ENCODE results near the gene KRAS. TPM values are rescaled to one million over a fixed set of nuclear protein-coding genes. Genes with fewer than 3 reads are reported as not detected.
A peak's percentile ranks its signal among the peaks of the same experiment; 100 is the strongest.

KRAS gene
- total RNA-seq, 1 experiment from 2014 or later: 10.2 TPM

- peak; percentile 98 for DNase-seq (ENCODE audit: low spot score)
These were observed 55.4 kb downstream of the KRAS start, which contains the start of the genes DNAI7 and ETFRF1 for GRCh38 chr12:25195056-25195971. TSS of gene DNAI7 (minus strand) at chr12:25195160. CDS start at chr12:25195078, 82 bp downstream. TSS of gene ETFRF1 (plus strand) at chr12:25195237. CDS start at chr12:25203957, 8,720 bp downstream.

- no peak for DNase-seq (ENCODE audit: low spot score)
These were observed 56.0 kb downstream of the KRAS start for GRCh38 chr12:25194722-25195055.

- no peak for DNase-seq (ENCODE audit: low spot score)
These were observed 56.5 kb downstream of the KRAS start for GRCh38 chr12:25194214-25194613.

DNA sequence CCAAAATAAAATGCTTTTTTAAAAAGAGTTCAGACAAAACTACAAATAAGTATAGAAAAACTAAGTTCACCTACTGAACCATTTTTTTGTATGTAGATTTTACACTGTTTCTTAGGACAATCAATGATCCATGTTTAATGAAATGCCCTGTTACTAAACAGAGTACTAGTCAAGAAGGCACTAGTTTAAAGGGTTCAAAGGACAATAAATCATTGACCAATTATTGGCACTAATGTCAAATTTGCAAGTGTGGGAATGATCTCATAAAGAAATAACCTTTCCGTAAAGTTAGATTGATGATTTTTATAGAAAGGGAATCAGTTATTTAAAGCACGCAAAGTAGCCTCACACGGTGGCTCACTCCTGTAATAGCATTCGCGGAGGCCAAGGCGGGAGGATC is 59.9 kb downstream of the KRAS start:
- no peak for DNase-seq (ENCODE audit: low spot score)

DNA sequence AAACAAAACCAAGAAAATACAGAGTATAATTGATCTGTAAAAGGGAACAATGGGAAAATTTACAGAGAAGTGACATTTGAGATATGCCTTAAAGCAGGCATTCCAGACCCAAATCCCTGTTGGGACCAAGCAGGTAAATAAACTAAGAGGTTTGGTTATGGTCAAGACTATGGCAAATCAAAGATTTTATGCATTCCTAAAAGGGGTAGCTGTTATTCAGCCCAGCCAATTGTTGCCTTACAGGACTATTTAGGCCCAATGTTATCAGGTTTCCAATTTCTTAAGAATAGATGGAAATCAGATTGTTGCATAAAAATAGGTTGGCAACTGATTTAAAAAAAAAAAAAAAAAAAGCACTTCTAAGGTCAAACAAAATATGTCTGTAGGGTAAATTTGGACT is 61.1 kb downstream of the KRAS start:
- DNase-seq (ENCODE audit: low spot score): no peak

GRCh38 chr12:25187781-25188180 is 62.9 kb downstream of the KRAS start:
- DNase-seq (ENCODE audit: low spot score): no peak

DNA sequence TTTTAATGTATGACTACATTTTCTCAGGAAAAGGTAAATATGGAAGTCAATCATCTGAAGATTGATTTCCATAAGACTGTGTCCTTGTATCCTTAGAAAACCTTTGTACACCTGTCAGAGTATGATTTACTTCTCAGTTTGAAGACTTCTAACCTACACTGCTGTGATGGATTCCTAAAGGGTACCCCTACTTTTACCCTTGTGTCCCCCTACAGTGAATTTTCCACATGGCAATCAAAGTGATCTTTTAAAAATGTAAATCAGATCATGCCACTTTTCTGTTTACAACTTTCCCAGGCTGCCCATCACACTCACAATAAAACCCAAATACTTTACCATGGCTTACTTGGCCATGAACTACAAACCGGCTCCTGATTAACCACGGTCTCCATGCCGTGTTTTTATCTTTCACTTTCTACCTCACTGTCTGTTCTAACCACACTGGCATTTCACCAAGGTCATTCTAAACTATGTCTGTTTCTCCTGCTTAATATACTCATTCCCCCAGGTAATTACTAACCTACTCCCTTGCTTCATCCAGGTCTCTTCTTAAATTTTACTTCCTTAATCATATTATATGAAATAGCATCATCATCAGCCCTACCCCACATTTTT is 63.8 kb downstream of the KRAS start:
- no peak for DNase-seq (ENCODE audit: low spot score)

- DNase-seq (ENCODE audit: low spot score): no peak
These were observed 64.5 kb downstream of the KRAS start for GRCh38 chr12:25186038-25186787.

DNA sequence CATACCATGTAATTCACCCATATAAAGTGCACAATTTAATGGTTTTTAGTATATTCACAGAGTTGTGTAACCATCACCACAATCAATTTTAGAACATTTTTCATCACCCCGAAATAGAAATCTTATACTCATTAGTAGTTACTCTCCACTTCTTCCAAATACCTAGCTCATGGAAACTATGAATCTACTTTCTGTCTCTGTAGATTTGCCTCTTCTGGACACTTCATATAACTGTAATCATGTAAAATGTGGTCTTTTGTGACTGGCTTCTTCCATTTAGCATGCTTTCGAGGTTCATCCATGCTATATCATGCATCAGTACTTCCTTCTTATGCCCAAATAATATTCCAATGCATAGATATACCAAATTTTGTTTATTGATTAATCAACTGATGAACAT is 66.6 kb downstream of the KRAS start:
- no peak for DNase-seq (ENCODE audit: low spot score)

GRCh38 chr12:25182765-25183164 is 68.0 kb downstream of the KRAS start:
- DNase-seq (ENCODE audit: low spot score): no peak

- no peak for DNase-seq (ENCODE audit: low spot score)
These were observed 87.9 kb downstream of the KRAS start for GRCh38 chr12:25162866-25163265.

DNA sequence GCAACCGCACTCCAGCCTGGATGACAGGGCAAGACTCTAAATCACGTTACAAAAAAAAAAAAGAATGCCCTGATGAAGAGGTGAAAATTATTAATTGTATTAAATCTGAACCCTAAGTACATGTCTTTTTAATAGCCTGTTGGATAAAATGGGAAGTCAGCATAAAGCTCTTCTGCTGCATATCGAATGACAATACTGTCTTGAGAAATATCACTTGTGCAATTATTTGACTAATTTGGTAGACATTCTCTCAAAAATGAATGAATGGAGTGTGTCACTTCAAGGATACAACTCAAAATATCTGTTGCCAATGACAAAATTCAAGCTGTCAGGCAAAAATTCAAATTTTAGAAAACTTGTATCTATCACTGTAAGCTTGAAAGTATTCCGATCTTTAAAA is 94.7 kb downstream of the KRAS start:
- DNase-seq (ENCODE audit: low spot score): no peak

GRCh38 chr12:25155022-25155576 is 95.6 kb downstream of the KRAS start:
- peak; percentile 60 for DNase-seq (ENCODE audit: low spot score)

Other genes with a start within 250 kb of the KRAS start
- not detected in 2 replicates for gene DNAI7, start 55.8 kb downstream of the KRAS start, total RNA-seq (2014; rRNA removed; shearing (Covaris generic))
- 1.3 and 2.5 TPM in 2 replicates for gene ETFRF1, start 55.7 kb downstream of the KRAS start, total RNA-seq (2014; rRNA removed; shearing (Covaris generic))

Measured in HT-29 (cell line).